Breast epithelium (tissue), 3 donors: ENCODE measurements around the gene FLT4.

Source experiments
- POLR2A ChIP-seq: fragments of 450-650 bp; IDR thresholded peaks from one replicate; pipeline ENCODE4 v1.6.1; 2016; ENCODE audit warnings: antibody characterized with exemption, mild to moderate bottlenecking, moderate library complexity
- POLR2AphosphoS5 ChIP-seq, 3 donors: sonication (generic); formaldehyde crosslinking; IDR thresholded peaks; one replicate each; pipeline ENCODE4 v1.6.1; 2017; ENCODE audit warnings: antibody characterized with exemption in 3 of 3
- TF ChIP-seq, protein P1 (sequence below), 3 donors: fragments of 450-650 bp; IDR thresholded peaks; one replicate each; pipeline ENCODE4 v1.5.1; 2016 to 2017; ENCODE audit warnings: antibody characterized with exemption in 3 of 3, mild to moderate bottlenecking in 3 of 3, moderate library complexity in 3 of 3

DNA sequence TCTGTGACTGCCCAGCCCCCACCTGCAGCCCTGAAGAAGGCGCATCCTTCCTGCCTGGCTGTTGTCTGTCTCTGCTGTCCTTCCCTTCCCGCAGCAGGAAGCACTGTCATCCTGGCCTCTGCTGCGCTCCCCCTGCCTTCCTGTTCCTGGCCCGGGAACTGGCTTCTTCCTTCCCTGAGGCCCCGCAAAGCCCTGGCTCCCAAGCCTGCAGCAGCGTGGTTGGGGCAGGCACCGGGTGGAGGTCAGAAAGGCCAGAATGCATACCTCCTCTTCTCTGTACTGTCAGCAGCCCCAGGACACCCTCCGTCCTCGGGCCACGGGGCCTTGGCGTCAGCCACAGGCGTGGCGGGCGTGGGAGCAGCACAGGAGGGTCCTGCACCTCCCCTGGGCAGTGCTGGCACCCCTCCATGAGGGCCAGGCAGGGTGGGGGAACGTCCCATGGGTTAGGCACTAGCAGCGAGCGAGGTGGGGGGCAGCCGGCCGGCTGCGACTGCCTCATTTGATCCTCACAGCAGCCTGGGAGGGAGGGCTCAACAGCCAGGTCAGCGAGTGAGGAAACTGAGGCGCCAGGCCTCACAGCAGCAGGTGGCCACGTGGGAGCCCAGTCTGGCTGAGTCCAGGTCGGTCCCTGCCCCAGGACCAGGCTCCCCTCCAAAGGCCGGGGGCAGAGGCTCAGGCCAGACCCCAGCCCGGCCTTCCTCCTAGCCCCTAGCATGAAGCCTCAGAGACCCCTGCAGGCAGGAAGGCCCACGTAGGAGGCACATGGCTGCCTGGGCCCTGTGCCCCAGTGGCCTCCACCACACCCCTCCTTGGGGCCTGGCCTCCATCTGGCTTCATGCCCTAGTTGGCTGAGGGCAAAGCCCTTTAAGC is 9.4 kb downstream of the FLT4 start:
- no peak for TF ChIP-seq POLR2A
- TF ChIP-seq POLR2AphosphoS5 (IDR thresholded peaks at IDR 0.05): no peak
- TF ChIP-seq, protein P1, sequence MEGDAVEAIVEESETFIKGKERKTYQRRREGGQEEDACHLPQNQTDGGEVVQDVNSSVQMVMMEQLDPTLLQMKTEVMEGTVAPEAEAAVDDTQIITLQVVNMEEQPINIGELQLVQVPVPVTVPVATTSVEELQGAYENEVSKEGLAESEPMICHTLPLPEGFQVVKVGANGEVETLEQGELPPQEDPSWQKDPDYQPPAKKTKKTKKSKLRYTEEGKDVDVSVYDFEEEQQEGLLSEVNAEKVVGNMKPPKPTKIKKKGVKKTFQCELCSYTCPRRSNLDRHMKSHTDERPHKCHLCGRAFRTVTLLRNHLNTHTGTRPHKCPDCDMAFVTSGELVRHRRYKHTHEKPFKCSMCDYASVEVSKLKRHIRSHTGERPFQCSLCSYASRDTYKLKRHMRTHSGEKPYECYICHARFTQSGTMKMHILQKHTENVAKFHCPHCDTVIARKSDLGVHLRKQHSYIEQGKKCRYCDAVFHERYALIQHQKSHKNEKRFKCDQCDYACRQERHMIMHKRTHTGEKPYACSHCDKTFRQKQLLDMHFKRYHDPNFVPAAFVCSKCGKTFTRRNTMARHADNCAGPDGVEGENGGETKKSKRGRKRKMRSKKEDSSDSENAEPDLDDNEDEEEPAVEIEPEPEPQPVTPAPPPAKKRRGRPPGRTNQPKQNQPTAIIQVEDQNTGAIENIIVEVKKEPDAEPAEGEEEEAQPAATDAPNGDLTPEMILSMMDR (IDR thresholded peaks at IDR 0.05): no peak
